Stimulated activated CD8-positive, alpha-beta memory T cell treated with anti-CD3 and anti-CD28 coated beads, Interleukin-12 subunit alpha, Interleukin-12 subunit beta, amount 100 ng/mL, for 24 hours (primary cell): ENCODE data around the gene CD80.
"Not testable (repeated sequence)": the region's sequence is repeated elsewhere in the genome, so short reads cannot be mapped to it uniquely, and the experiment has no call there.

ENCODE experiments used
- DNase-seq: peaks from one replicate; pipeline ENCODE4 v3.0.0-alpha.2; 2020; ENCODE audit errors: extremely low read depth

Gene CD80

GRCh38 chr3:119582178-119582577 lies 22.8 kb upstream of the CD80 start:
- DNase-seq: no peak

GRCh38 chr3:119580067-119580760 lies 20.8 kb upstream of the CD80 start:
- no peak for DNase-seq

GRCh38 chr3:119579366-119580066 lies 20.1 kb upstream of the CD80 start, which contains the start of gene ADPRH:
ADPRH (plus strand) TSS chr3:119579492; CDS start chr3:119582170, 2,678 bp downstream.
- no peak for DNase-seq

GRCh38 chr3:119575507-119575906 lies 16.1 kb upstream of the CD80 start:
- DNase-seq: no peak

- no peak for DNase-seq
Observed at GRCh38 chr3:119571688-119572087, 12.3 kb upstream of the CD80 start.

GRCh38 chr3:119571230-119571629 lies 11.8 kb upstream of the CD80 start:
- no peak for DNase-seq

- DNase-seq: no peak
Observed at GRCh38 chr3:119570229-119570628, 10.8 kb upstream of the CD80 start.

GRCh38 chr3:119569156-119569555 lies 9.7 kb upstream of the CD80 start:
- no peak for DNase-seq

- not testable (repeated sequence) for DNase-seq
Observed at GRCh38 chr3:119563334-119563733, 3.9 kb upstream of the CD80 start.

- DNase-seq: no peak
Observed at GRCh38 chr3:119562307-119562961, 3.0 kb upstream of the CD80 start.

GRCh38 chr3:119560160-119560559 lies 746 bp upstream of the CD80 start:
- DNase-seq: no peak

GRCh38 chr3:119558626-119559317 lies 642 bp downstream of the CD80 start:
- no peak for DNase-seq

GRCh38 chr3:119557877-119558269 lies 1.5 kb downstream of the CD80 start:
- no peak for DNase-seq

GRCh38 chr3:119557192-119557876 lies 2.1 kb downstream of the CD80 start:
- DNase-seq: no peak

GRCh38 chr3:119555929-119556328 lies 3.5 kb downstream of the CD80 start:
- DNase-seq: no peak

GRCh38 chr3:119555309-119555735 lies 4.1 kb downstream of the CD80 start:
- no peak for DNase-seq

- DNase-seq: no peak
Observed at GRCh38 chr3:119553823-119554415, 5.5 kb downstream of the CD80 start.

- DNase-seq: not testable (repeated sequence)
Observed at GRCh38 chr3:119552928-119553327, 6.5 kb downstream of the CD80 start.

- no peak for DNase-seq
Observed at GRCh38 chr3:119551598-119551997, 7.8 kb downstream of the CD80 start.

- no peak for DNase-seq
Observed at GRCh38 chr3:119550192-119550910, 9.1 kb downstream of the CD80 start.

GRCh38 chr3:119548341-119548740 lies 11.1 kb downstream of the CD80 start:
- no peak for DNase-seq
